ENCODE data around the gene GJA4.

GJA4 gene

DNA sequence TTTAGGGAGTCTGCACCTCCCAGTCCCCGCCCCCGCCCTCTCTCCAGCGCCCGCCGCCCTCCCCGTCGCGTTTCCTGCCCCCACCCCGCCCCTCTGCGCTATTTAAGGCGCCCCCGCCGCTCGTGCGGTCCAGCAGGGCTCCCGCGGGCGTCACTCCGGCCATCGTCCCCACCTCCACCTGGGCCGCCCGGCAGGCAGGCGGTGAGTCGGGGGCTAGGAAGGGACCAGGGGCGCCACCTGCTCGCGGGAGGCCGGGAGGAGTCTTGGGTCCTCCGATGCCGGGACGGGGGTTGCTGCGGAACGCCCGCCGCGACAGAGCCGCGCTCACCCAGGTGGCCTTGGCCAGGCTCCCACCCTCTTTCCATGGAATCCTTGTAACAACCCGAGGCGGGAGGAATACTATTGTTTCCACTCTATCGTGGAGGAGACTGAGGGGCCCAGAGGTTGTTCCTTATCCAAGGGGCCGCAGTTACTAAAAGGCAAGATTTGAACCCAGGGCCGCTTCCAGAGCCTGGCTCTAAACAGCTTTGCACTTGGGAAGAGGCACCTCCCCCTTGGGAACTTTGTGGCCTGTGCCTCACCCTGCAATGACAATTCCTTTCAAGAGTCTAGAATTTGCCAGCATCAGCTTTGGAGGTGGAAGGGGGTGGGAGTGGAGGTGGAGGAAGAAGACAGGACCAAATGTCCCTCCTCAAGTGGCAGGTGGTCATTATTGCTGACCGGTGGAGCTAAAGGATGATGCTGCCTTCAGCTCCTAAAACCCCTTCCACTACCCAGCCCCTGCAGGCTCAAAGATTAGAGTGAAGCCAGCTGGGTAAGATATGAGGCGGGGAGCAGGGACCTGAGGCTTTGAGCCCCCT is at the start of gene GJA4:
Gene GJA4 (plus strand): TSS at position 132 of the 860 bp plus-strand sequence. CDS start 1,215 bp downstream, outside the sequence.
- no peak for DNase-seq

GRCh38 chr1:34743775-34744174 is 49.0 kb upstream of the GJA4 start:
- DNase-seq = no peak

DNA sequence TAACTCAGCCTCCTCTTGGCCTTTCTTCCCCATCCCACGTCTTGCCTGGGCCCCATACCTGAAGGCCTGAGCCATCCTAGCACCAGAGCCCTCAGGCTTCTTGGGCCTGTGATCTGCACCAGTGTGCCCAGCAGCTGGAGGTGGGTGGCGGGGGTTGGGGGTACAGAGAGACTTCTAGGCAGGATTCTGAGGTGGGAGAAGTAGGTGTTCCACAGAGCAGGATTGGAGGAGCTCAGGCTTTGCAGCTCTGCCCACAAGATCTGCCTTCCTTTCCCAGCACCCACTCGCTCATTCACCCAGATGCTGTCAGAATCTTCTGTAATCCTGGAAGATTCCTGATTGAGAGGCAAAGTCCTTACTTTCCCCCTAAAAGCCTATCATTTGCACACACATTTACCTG is 47.9 kb upstream of the GJA4 start:
- no peak for DNase-seq

DNA sequence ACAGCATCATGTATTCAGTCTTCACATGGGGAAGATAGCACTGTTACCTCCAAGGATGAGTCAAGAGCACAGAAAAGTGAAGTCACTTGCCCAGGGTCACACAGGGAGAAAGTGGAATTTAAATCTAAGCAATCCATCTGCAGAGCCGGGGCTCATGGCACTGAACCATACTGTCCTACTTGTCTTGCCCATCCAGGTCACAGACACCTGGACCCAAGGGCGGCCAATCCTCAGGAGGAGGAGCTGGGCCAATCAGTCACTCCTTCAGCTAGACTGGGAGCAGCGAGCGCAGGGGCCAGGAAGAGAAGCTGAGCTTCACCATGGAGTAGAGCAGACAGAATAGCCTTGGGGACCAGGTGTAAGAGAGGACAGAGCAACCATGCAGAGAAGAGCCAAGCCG is 47.1 kb upstream of the GJA4 start:
- DNase-seq = no peak

DNA sequence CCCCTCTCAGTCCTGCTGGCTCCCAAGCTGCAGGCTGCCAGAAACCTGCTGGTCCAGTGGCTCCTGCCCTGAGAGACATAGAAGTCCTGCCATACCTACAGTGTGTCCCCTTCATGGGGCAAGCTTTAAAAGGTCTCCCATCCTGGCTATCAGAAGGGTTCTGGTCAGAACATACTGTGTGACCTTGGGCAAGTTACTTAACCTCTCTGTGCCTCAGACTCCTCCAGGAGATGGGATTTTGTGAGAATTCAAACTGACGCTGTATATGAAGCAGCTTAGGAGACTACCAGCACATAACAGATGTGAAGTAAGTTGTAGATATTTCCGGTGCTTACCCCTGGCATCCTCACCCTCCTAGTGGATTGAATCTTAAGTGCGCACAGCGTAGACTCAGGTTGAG is 46.7 kb upstream of the GJA4 start:
- DNase-seq = no peak

DNA sequence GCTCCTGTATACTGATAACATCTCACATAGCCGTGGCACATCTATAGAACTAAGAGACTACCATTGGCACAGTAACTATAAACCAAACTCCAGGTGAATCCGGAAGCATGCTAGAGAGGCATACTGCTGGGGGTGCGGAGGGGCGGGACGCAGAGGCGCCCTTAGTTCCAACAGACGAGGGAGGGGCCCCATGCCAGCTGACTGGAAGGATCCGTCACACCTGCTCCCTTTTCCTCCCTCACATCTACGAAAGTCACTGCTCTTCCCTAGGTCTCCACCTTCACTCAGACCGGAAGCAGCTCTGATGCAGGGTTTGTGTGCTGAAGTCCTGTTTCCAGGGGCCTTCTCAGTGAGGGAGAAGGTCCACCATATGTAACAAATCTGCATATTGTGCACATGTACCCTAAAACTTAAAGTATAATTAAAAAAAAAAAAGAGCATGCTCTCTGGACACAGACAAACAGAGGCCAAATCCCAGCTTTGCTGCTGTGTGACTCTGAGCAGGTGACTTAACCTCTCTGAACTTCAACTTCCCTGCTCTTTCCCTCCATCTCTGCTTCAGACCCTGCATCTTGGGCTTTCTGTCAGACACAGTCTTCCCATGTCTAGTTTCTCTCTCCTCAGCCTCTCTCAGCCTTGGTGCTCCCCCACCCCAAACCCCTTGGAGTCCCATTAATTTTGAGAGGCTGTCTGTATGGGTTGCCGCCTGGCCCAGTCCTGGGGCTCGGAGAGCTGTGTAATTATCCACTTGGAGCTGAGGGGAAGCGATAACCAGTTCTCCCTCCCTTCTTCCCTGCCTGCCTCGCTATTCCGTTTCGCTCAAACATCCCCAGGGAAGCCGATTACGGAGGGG is 45.8 kb upstream of the GJA4 start:
- no peak for DNase-seq

- DNase-seq = no peak
Measured at GRCh38 chr1:34747638-34747941, 45.2 kb upstream of the GJA4 start.

GRCh38 chr1:34749992-34750391 is 42.8 kb upstream of the GJA4 start:
- no peak for DNase-seq

DNA sequence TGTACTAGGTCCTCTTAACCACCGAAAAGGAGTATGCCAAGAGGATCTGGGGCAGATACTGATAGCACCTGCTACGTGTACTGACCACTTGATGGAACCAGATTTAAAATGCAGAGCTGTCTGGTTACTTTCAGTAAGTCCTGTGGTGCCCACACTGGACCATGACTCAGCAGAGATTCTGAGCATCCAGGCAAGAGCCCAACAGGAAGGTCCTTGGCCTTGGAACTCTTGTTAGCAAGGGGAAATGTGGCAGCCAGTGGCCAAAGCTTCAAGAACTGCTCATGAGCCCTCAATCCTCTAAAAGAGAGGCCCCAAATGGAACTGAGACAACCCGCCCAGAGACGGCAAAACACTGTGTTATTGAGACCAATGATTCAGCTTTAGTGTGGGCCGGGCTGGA is 42.2 kb upstream of the GJA4 start:
- DNase-seq = no peak

GRCh38 chr1:34753163-34753562 is 39.6 kb upstream of the GJA4 start:
- DNase-seq = no peak

DNA sequence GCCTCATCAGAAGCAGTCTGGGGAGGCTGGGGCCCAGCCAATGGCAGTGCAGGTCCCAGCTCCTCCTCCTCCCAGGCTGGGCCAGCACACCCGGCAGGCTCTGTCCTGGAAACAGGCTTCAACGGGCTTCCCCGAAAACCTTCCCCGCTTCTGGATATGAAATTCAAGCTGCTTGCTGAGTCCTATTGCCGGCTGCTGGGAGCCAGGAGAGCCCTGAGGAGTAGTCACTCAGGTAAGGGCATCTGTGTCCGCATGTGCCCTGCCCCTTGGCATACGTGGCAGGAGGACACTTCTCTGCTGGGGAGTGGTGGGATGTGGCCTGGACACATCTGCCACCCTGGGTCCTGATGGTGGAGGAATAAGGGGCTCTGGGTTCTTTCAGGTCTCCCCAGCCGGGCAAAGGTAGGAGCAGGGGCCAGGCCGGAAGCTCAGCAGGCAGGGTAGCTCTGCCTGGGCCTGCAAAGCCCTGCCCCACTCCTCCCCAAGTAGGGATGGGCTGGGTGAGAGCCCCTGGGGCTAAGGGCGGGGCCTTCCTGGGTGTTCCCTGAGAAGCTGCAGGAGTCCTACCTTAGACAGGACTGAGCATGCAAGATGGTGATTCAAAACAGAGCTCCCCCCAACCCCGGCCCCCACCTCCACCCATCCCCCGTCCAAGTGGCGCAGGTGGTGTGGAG is 37.7 kb upstream of the GJA4 start, which contains the start of gene GJB5:
Gene GJB5 (plus strand): TSS at position 84 of the 674 bp plus-strand sequence. CDS start 2,284 bp downstream, outside the sequence.
- no peak for DNase-seq

DNA sequence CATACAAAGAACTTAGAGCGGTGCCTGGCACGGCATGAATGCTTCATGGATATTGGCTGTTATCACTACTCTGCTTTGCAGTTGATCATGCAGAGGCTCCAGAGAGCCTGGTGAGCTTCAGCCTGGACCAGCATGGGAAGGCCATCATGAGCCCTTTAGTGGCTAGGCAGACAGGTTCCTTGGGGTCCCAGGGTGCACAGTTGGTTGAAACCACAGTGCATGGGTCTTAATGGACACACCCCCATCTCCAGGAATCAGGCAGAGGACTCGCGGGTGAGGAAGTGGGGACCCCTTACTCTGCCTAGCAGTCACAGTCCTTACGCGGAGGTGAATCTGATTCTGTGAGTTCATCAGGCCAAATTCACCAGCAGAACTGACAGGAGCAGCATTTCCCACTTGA is 36.8 kb upstream of the GJA4 start:
- no peak for DNase-seq

DNA sequence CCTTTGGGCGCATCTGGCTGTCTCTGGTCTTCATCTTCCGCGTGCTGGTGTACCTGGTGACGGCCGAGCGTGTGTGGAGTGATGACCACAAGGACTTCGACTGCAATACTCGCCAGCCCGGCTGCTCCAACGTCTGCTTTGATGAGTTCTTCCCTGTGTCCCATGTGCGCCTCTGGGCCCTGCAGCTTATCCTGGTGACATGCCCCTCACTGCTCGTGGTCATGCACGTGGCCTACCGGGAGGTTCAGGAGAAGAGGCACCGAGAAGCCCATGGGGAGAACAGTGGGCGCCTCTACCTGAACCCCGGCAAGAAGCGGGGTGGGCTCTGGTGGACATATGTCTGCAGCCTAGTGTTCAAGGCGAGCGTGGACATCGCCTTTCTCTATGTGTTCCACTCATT is 35.4 kb upstream of the GJA4 start:
- DNase-seq = no peak

- no peak for DNase-seq
Measured at GRCh38 chr1:34758751-34759150, 34.0 kb upstream of the GJA4 start.

DNA sequence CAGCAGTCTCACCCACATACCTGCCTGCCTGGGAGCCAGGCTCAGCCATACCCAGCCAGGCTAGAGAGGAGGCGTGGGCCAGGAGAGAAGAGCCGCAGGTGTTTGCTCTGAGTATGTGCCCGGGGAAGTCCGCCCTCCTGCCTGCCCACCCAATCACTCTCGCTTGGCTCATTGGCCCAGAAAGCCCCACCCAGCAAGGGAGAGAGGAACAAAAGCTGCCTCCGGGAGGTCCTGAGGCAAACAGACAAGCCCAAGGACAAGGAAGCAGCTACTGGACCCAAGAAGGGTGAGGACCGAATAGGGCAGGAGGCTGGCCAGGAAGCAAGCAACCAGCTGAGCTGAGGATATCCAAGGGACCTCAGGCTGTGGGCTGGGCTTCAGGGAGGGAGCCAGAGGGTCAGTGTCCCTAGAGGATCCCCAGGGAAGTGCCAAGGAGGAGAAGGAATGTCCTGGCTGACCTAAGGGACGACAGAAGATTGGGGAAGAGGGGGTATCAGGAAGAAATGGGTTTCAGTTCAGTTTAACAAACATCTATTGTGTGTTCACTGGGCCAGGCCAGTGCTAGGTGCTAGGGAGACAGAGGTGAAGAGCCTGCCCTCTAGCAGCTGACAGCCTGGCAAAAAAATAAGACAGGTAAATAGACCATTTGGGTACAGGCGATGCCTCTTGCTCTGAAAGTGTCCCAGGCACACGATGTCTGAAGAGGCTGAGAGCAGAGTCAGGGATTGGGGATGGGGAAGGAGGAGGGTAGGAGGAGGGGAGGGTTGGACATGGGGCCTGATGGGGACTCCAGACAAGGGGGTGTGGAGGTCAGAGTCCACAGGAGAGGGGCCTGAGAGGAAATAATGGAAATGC is 33.1 kb upstream of the GJA4 start, which contains the start of gene GJB4:
Gene GJB4 (plus strand): TSS at position 238 of the 855 bp plus-strand sequence. CDS start 1,515 bp downstream, outside the sequence.
- DNase-seq = no peak

DNA sequence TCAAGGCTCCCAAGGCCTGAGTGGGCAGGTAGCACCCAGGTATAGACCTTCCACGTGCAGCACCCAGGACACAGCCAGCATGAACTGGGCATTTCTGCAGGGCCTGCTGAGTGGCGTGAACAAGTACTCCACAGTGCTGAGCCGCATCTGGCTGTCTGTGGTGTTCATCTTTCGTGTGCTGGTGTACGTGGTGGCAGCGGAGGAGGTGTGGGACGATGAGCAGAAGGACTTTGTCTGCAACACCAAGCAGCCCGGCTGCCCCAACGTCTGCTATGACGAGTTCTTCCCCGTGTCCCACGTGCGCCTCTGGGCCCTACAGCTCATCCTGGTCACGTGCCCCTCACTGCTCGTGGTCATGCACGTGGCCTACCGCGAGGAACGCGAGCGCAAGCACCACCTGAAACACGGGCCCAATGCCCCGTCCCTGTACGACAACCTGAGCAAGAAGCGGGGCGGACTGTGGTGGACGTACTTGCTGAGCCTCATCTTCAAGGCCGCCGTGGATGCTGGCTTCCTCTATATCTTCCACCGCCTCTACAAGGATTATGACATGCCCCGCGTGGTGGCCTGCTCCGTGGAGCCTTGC is 31.5 kb upstream of the GJA4 start:
- DNase-seq = no peak

- DNase-seq = no peak
Measured at GRCh38 chr1:34761776-34762307, 31.0 kb upstream of the GJA4 start.

GRCh38 chr1:34762474-34763141 is 30.2 kb upstream of the GJA4 start:
- no peak for DNase-seq

DNA sequence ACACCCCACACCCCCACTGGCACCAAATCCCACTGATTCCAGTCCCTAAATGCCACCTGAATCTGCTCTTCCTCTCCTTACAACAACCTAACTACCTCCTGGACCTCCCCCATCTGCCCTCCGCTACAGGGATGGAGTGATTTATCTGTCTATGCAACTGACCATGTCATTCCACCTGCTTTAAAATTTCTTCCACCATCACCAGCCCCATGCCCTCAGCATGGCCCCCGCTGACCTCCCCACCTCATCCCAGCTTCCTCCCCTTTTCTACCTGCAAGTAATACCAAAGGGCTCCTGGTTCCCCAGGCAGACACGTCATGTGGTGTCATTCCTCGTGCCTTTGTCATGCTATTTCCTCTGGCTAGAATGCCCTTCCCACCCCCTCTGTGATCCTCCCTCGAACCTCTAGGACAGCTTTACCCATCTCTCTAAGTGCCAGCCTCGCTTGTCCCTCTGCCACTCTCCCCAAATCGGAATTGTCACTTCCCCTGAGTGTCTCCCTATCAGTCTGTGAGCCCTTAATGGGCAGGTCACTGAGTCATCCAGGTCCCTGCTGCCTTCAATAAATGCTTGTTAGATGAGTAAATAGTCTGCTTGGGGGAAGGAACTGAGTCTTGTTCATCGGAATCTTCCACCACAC is 29.5 kb upstream of the GJA4 start:
- no peak for DNase-seq

- DNase-seq = no peak
Measured at GRCh38 chr1:34768856-34769255, 23.9 kb upstream of the GJA4 start.

All from KG1 (cell line).